ENCODE data around the gene PYGB.

GRCh38 chr20:25289886-25290597 is 42.2 kb downstream of the PYGB start:
- TF ChIP-seq POLR2AphosphoS5 (IDR thresholded peaks at IDR 0.05; ENCODE audit: insufficient read depth in 1 of 2, low read depth in 1 of 2) (no peak), CTCF (IDR thresholded peaks at IDR 0.05) (no peak)
